ENCODE results near the gene SNRNP48.

DNA sequence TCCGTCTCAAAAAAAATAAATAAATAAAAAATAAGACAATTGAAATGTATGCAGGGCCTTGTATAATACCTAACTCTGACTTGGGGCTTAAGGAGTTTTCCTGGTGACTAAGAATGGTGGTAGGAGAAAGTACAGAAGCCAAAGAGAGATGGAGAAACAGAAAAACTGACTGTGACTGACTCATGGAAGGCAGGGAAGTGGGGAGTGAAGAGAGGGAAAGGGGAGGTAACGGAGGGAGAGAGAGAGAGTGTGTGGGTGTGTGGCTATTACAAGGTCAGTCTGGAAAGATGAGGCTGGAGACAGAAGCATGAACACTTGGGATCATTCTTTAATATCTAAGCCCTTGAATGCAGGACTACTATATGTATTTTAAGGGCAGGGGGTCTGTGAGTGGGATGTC, 38.5 kb downstream of the SNRNP48 start:
- TF ChIP-seq CTCF (IDR thresholded peaks at IDR 0.05) (no peak), POLR2A (IDR thresholded peaks at IDR 0.05) (no peak)

All from esophagus squamous epithelium (tissue), 4 donors.